ENCODE results near the gene FUOM.

- TF ChIP-seq CTCF (IDR thresholded peaks at IDR 0.05) (no peak), POLR2AphosphoS5 (IDR thresholded peaks at IDR 0.05; ENCODE audit: insufficient read depth in 1 of 2, low read depth in 1 of 2) (no peak)
Observed at GRCh38 chr10:133375357-133376115, 17.7 kb upstream of the FUOM start.
